ENCODE measurements around the gene LCE3A.

DNA sequence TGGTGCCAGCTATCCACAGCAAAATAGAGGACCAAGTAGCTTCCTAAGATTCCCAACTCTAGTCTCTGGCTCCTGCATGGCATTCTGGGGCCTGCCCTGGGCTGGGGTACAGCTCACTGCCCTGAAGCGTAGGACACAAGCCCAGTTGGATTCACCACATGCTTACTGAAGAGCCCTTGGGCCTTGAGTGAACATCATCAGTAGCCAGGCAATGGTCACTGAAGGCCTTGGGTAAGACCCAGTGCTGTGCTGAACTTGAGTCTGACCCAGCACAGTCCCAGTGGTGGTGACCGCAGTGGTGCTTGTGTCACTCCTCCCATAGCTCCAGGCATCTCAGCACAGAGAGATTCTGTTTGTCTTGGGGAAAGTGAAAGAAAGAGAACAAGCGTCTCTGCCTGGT lies 7.7 kb upstream of the LCE3A start:
- TF ChIP-seq, protein P1, sequence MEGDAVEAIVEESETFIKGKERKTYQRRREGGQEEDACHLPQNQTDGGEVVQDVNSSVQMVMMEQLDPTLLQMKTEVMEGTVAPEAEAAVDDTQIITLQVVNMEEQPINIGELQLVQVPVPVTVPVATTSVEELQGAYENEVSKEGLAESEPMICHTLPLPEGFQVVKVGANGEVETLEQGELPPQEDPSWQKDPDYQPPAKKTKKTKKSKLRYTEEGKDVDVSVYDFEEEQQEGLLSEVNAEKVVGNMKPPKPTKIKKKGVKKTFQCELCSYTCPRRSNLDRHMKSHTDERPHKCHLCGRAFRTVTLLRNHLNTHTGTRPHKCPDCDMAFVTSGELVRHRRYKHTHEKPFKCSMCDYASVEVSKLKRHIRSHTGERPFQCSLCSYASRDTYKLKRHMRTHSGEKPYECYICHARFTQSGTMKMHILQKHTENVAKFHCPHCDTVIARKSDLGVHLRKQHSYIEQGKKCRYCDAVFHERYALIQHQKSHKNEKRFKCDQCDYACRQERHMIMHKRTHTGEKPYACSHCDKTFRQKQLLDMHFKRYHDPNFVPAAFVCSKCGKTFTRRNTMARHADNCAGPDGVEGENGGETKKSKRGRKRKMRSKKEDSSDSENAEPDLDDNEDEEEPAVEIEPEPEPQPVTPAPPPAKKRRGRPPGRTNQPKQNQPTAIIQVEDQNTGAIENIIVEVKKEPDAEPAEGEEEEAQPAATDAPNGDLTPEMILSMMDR (IDR thresholded peaks at IDR 0.05) = no peak
- TF ChIP-seq POLR2A (IDR thresholded peaks at IDR 0.05) = no peak

All from uterus (tissue), 2 donors.